ENCODE measurements around the gene FAM20C. TPM values are rescaled to one million over a fixed set of nuclear protein-coding genes. Genes with fewer than 3 reads are reported as not detected.

The FAM20C gene
- total and polyA plus RNA-seq, 2 of the 8 experiments (the other 6 are each of a cell fraction or from before 2014, with no cell fraction given), result 9.5 to 34.8 TPM

- H2BK20ac ChIP-seq (ENCODE audit: low read length), result no peak overlapping the region
- H3K14ac ChIP-seq (ENCODE audit: insufficient read length), result no peak overlapping the region
- H3K4me2 ChIP-seq (ENCODE audit: insufficient read depth in 1 of 2, low read depth in 2 of 2, low read length in 2 of 2), result no peak overlapping the region
- no peak overlapping the region for H2BK120ac ChIP-seq (replicated peaks; ENCODE audit: low read depth, low read length)
- no peak overlapping the region for H3K56ac ChIP-seq (replicated peaks; ENCODE audit: insufficient read length, low read depth, low read length)
- H2AK5ac ChIP-seq (ENCODE audit: low read depth, low read length), result no peak overlapping the region
- no peak overlapping the region for H2BK12ac ChIP-seq (ENCODE audit: low read depth, low read length)
- H3K4me1 ChIP-seq (replicated peaks in 1 of 4; ENCODE audit: control insufficient read depth in 3 of 4, insufficient read depth in 4 of 4, low read length in 3 of 4), result peaks cover 0 to 4% (median 0%) of the 10 kb centered on the region in 4 experiments; a peak in 1 of 7 replicates
- H3K23me2 ChIP-seq (ENCODE audit: low read depth, low read length), result peaks cover 9% of the 10 kb centered on the region; the same call in 1 of the 2 replicates
- WGBS, 2 experiments (ENCODE audit: extremely low coverage in 1 of 2, insufficient coverage in 1 of 2, insufficient read length in 1 of 2, insufficient replicate concordance in 2 of 2, low coverage in 1 of 2, low lambda C conversion rate in 2 of 2, missing lambda C conversion rate in 1 of 2), result 88% methylated on average over 8 of the region's 8 CpGs; no CpG with 5 or more reads in 1 of the 2 experiments
- H3K9me3 ChIP-seq (ENCODE audit: insufficient read depth in 2 of 2, low read depth in 1 of 2, low read length in 1 of 2), result peaks cover 0 to 6% of the 10 kb centered on the region in 2 experiments; a peak in 1 of 4 replicates
- DNase-seq (ENCODE audit: low read depth in 1 of 2, low spot score in 2 of 2) (no peak), FAIRE-seq (no peak)
- no peak overlapping the region for H3K23ac ChIP-seq (ENCODE audit: insufficient read length)
- H2AFZ ChIP-seq (ENCODE audit: low read length), result no peak overlapping the region
- no peak overlapping the region for H3K9ac ChIP-seq (replicated peaks in 1 of 4; ENCODE audit: extremely low read depth in 1 of 4, low read depth in 3 of 4, low read length in 3 of 4)
- peaks cover 3 to 15% of the 10 kb centered on the region in 2 experiments for H4K20me1 ChIP-seq (replicated peaks in 1 of 2; ENCODE audit: control insufficient read depth in 1 of 2, insufficient read depth in 2 of 2, low read length in 2 of 2)
- H3K4ac ChIP-seq (replicated peaks; ENCODE audit: insufficient read length, low read depth, low read length), result no peak overlapping the region
- H2BK15ac ChIP-seq (ENCODE audit: low read length), result no peak overlapping the region
- no peak overlapping the region for H4K5ac ChIP-seq (ENCODE audit: insufficient read length, low read depth, low read length)
- ChIA-PET POLR2A (ENCODE audit: partially characterized antibody) (no interaction called here), CTCF (ENCODE audit: partially characterized antibody) (no interaction called here)
- H2BK5ac ChIP-seq (ENCODE audit: low read depth, low read length), result no peak overlapping the region
- H3K27ac ChIP-seq (ENCODE audit: low read depth, low read length), result no peak overlapping the region
- H3K36me3 ChIP-seq (ENCODE audit: control insufficient read depth in 2 of 4, insufficient read depth in 4 of 4, low read length in 3 of 4), result peaks cover 0 to 3% (median 0%) of the 10 kb centered on the region in 4 experiments; a peak in 3 of 8 replicates
- peaks cover 0 to 10% of the 10 kb centered on the region in 2 experiments; a peak in 2 of 4 replicates for H3K79me2 ChIP-seq (ENCODE audit: control insufficient read depth in 1 of 2, insufficient read depth in 2 of 2, low read length in 2 of 2)
- no peak overlapping the region for H4K91ac ChIP-seq (replicated peaks; ENCODE audit: insufficient read length, low read length)
- no peak overlapping the region for H3K4me3 ChIP-seq (ENCODE audit: extremely low read depth in 1 of 4, insufficient read depth in 2 of 4, low read depth in 3 of 4, low read length in 4 of 4)
- no peak overlapping the region for H3K18ac ChIP-seq (ENCODE audit: extremely low read depth, low read length)
- H4K8ac ChIP-seq (ENCODE audit: extremely low read depth, insufficient read depth, low read length), result no peak overlapping the region
- peaks cover 5% of the 10 kb centered on the region; the same call in 1 of the 2 replicates for H3K79me1 ChIP-seq (ENCODE audit: low read depth, low read length)
- no peaks in the 10 kb centered on the region for H3K27me3 ChIP-seq (replicated peaks in 1 of 4; ENCODE audit: control insufficient read depth in 3 of 4, extremely low read depth in 1 of 4, insufficient read depth in 3 of 4, low read length in 3 of 4)
- TF ChIP-seq TAF7 (optimal IDR thresholded peaks at IDR 0.05; ENCODE audit: borderline replicate concordance, low read depth, low read length), result no peak
- TF ChIP-seq SAP30 (IDR thresholded peaks at IDR 0.05; ENCODE audit: insufficient read depth, insufficient replicate concordance, low read length), result no peak
- no peak for TF ChIP-seq EZH2 (IDR thresholded peaks at IDR 0.05; ENCODE audit: low read depth, low read length, severe bottlenecking)
- TF ChIP-seq KDM1A (IDR thresholded peaks at IDR 0.05; ENCODE audit: borderline replicate concordance, low read length), result no peak
- no peak for TF ChIP-seq TAF1 (IDR thresholded peaks at IDR 0.05; ENCODE audit: low read depth, low read length)
- no peak for TF ChIP-seq EP300 (IDR thresholded peaks at IDR 0.05; ENCODE audit: borderline replicate concordance in 1 of 2, low read depth in 2 of 2, low read length in 2 of 2)
- no peak for TF ChIP-seq SP1 (IDR thresholded peaks at IDR 0.05; ENCODE audit: low read depth, low read length)
- TF ChIP-seq CHD2 (IDR thresholded peaks at IDR 0.05; ENCODE audit: low read length), result no peak
- no peak for TF ChIP-seq RNF2 (IDR thresholded peaks at IDR 0.05; ENCODE audit: borderline replicate concordance, low read depth, low read length, missing control alignments, poor library complexity, severe bottlenecking)
- TF ChIP-seq RXRA (IDR thresholded peaks at IDR 0.05; ENCODE audit: insufficient read depth, low read depth, low read length), result no peak
- TF ChIP-seq, protein P1, sequence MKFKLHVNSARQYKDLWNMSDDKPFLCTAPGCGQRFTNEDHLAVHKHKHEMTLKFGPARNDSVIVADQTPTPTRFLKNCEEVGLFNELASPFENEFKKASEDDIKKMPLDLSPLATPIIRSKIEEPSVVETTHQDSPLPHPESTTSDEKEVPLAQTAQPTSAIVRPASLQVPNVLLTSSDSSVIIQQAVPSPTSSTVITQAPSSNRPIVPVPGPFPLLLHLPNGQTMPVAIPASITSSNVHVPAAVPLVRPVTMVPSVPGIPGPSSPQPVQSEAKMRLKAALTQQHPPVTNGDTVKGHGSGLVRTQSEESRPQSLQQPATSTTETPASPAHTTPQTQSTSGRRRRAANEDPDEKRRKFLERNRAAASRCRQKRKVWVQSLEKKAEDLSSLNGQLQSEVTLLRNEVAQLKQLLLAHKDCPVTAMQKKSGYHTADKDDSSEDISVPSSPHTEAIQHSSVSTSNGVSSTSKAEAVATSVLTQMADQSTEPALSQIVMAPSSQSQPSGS (IDR thresholded peaks at IDR 0.05; ENCODE audit: low read length), result no peak
Observed at GRCh38 chr7:236967-237366, 44.6 kb downstream of the FAM20C start.
